GM19463 (cell line): ENCODE measurements around the gene ASB15.

Source experiments
- ATAC-seq: cut with Tn5 transposase; IDR thresholded peaks from one replicate; pipeline ENCODE4 v1.9.1; 2021; ENCODE audit warnings: mild to moderate bottlenecking, moderate library complexity; ENCODE audit not compliant: unreplicated experiment

The ASB15 gene

DNA sequence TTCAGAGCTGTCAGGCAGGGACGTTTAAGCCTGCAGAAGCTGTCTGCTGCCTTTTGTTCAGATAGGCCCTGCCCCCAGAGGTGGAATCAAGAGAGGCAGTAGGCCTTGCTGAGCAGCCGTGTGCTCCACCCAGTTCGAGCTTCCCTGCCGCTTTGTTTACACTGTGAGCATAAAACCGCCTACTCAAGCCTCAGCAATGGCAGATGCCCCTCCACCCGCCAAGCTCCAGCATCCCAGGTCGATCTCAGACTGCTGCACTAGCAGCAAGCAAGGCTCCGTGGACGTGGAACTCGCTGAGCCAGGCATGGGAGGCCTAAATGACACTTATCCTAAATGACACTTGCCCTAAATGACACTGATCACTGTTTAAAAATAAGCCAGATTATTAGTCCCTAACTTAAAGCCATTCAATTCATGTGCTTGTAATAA is 6.8 kb upstream of the ASB15 start:
- no peak for ATAC-seq

- ATAC-seq, result no peak
Measured at GRCh38 chr7:123598657-123599056, 3.0 kb upstream of the ASB15 start.

DNA sequence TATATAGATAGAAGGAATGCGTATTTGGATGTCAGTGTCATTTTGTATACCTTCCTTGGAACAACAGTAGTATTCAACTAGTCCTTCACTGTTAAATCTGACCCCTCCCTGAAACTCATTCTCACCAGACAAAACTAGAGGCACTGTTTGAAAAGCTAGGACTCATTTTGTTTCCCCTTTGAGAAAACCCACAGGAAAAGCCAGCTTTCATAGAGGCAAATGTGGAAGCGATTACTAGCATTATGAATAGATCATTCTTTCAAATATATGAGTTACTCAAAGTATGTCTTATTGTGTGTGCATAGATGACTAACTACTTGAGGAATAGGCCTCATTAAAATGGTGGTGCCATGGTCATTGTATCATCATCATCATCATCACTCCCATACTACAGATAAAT is 1.9 kb upstream of the ASB15 start:
- ATAC-seq, result no peak

GRCh38 chr7:123600876-123601275 is 745 bp upstream of the ASB15 start:
- no peak for ATAC-seq

DNA sequence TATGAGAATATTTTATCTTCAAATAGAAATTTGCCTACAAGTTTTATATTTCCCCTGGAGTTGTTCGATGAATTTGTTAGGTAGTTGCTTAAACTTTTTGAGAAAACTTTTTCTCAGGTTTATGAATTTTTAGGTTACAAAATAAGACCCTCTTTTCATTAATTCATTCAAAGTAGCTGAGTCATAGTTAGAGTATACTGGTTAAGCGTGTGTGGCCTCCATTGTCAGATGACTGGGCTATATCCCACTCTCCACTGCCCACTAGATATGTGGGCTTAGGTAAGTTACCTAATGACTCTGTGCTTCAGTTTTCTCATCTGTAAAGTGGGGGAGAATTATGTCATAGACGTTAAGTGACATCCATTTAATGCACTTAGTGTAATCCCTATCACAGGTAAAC is 1.0 kb downstream of the ASB15 start:
- no peak for ATAC-seq

- no peak for ATAC-seq
Measured at GRCh38 chr7:123604739-123605138, 3.1 kb downstream of the ASB15 start.

- ATAC-seq, result no peak
Measured at GRCh38 chr7:123607423-123607975, 5.9 kb downstream of the ASB15 start.

GRCh38 chr7:123608991-123609882 is 7.6 kb downstream of the ASB15 start:
- ATAC-seq, result no peak

DNA sequence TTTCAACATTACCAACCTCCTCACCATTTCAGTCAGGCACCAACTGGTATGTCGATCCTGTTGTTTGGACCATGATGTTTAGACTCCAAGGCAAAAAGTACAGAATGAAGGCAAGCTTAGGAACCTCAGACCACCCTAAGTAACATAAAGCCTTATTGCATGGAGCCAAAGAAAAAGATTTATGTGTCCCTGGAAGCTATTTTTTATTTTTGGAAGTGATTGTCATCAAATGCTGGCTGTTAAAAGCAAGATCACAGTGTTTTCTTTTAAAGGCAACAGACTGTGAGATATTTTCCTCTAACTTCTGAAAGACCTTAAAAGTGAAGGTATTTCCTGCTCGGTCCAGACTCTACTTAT is 8.2 kb downstream of the ASB15 start:
- no peak for ATAC-seq

DNA sequence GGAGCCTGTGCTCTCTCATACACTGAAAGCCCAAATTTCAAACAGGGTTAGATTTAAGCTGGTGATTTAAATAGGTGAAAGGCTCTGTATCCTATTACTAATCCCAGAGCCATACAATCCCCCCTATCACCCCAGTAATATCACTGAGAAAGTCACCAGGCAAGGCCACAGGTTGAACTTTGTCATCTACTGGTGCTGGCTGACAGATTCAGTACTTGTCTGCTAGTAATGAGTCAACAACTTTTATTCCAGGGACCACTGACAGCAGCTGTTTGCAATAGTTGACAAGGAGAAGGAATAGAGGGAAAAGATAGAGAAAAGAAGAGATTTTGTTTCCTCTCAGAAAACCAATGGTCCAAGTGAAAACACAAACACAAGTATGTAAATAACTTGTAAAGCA is 10.4 kb downstream of the ASB15 start:
- no peak for ATAC-seq

DNA sequence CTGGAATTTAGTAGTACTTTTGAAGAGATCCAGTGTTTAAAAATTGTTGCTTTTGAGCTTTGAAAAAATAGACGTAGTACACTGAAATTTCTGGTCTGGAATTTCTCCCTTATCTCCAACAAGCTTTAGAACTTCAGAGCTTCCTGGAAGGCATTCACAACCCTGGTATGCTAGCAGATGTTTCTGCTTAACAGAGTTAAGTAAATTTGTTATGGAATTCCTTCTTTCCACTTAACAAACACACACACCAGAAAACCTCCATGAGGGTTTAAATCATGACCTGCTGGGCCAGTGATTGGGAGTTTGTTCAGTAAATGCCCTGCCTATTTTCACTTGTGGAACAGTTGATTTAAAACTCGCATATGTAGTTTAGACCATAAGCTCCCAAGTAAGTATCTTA is 13.7 kb downstream of the ASB15 start:
- no peak for ATAC-seq

DNA sequence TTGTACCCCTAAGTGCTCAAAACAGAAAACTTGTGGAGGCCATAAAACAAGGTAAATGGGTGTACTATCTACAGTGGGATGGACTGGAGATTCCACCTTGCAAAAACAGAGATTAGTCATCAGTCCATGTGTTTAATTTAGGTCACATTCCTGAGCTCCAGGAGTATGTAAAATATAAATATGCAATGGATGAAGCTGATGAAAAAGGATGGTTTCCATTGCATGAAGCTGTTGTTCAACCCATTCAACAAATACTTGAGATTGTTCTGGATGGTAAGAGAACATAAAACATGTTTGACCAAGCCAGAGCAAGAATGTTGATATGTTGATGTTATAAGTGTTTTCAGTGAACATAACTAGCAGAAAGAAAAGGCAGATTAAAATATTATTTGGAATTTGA is 14.6 kb downstream of the ASB15 start:
- ATAC-seq, result no peak

DNA sequence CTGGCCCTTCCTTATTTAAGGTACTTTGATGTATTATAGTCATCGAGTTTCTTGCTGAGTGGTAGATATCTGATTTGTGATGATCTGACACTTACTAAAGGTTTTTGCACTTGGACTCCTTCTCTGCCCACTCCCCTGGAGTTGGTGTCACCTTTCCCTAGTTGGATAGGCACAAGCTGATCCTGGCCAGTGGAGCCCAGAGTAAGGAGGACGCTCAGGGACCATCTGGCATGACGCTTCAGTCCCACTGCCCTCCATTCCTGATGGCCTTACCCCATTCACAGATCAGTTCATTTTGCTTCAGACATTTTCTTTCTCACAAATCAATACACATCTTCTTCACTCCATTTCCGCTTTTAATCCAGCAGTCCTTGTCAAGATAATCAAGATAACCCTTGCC is 20.1 kb downstream of the ASB15 start:
- no peak for ATAC-seq

DNA sequence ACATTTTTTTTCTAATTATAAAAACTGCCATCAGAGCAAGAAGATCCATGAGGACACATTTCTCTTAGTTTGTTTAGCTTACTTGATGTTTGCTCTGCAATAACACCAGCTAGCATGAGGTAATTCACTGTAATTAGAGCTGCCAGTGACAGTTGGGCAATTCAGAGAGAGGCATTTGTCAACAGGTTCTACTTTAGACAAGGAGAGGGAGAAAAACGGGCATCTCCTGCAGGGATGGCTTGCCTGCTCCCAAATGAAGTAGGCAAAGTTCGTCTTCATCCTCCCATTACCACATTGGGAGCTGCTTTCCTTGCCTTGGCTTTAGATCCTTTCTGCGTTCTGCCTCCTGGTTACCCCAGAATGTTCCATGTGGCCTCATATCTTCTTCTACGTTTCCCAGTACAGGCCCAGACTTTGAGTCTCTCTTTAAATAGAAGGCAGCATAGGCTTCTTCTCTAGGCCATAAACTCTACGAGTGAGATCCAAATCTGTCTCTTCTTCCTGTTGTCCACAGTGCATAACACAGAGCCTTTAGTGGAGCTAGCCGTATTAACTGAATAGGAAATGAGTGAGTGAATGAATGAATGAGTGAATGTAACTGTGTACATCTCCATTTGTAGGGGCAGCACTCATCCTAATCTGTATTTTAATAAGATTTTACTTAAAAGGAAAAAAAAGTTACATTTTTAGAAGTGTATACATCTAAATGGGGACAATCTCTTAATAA is 21.2 kb downstream of the ASB15 start:
- no peak for ATAC-seq

DNA sequence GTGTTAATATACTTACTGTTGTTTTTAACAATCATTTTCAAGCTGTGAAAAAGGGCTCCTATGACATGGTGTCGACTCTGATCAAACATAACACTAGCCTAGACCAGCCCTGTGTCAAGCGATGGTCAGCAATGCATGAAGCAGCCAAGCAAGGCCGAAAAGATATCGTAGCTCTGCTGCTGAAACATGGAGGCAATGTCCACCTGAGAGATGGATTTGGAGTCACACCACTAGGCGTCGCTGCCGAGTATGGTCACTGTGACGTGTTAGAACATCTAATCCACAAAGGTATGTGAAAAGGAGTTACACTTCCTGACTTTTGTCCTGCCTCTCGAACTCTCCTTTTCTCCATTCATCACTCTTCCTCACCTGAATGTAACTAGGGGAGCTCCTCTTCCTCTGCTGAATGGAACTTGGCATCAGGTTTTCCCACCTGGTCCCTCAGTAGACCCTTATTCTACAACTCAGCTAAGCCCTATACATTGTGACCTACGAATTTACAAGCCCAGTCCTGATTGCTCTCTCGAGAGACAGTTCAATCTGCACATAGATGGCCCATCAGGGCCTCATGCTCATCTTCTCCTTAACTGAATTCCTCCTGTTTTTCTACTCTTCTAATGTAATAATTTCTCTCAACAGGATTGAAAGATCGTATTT is 23.0 kb downstream of the ASB15 start:
- ATAC-seq, result peak; percentile 86

GRCh38 chr7:123625254-123625653 is 23.6 kb downstream of the ASB15 start:
- no peak for ATAC-seq

DNA sequence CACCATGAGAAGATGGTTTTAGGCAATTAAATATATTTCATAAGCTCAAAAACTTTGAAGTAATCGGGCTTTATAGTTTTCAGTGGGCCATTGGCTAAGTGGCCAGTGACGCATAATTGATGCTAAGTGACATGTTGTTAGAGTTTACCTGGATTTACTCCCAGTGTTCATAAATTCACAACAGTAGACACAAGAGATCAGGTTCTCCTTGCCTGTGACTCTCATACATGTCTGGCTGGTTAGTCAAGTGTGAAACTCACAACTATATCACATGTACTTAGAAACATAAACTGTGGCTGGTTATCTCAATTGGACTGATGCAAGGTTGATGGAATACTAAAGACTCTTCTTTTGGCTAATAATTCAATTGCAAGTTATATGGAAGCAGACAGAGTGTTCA is 26.2 kb downstream of the ASB15 start:
- ATAC-seq, result no peak

DNA sequence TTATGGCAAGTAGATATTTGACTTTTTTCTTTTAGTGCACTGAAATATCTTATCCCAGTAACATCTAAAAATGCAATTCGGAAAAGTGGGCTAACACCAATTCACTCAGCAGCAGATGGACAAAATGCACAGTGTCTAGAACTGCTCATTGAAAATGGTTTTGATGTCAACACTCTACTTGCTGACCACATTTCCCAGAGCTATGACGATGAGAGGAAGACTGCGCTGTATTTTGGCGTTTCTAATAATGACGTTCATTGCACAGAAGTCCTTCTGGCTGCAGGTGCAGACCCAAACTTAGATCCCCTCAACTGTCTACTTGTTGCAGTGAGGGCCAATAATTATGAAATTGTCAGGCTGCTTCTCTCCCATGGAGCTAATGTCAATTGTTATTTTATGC is 27.2 kb downstream of the ASB15 start:
- ATAC-seq, result no peak

DNA sequence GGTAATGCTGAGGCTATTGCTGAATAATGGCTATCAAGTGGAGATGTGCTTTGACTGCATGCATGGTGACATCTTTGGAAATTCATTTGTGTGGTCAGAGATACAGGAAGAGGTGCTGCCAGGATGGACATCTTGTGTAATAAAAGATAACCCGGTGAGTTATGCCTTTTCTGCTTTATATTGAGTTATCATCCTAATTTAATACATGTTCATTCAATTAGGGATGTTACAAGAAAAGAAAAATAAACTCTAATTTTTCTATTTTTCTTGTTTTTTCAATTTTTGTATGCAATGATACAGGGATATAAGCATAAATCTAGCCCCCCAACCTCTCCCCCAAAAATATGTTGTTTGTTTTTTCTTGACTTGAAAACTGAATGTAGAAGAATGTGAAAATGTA is 27.7 kb downstream of the ASB15 start:
- ATAC-seq, result no peak

DNA sequence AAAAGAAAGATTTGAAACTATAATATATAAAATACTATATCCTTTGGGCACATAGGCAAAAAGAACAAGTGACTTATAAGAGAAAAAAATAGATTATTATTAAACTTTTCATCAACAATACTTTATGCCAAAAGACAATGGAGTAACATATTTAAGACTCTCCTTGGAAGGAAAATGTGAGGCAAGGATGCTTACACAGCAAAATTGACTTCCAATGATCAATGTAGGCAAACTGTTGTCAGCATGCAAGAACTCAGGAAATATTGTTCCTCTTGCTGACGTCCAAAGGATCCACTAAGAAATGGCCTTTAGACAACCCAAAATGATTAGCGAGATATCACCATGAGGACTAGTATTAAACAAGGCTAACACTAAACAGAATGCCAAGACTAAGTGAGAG is 31.2 kb downstream of the ASB15 start:
- no peak for ATAC-seq

DNA sequence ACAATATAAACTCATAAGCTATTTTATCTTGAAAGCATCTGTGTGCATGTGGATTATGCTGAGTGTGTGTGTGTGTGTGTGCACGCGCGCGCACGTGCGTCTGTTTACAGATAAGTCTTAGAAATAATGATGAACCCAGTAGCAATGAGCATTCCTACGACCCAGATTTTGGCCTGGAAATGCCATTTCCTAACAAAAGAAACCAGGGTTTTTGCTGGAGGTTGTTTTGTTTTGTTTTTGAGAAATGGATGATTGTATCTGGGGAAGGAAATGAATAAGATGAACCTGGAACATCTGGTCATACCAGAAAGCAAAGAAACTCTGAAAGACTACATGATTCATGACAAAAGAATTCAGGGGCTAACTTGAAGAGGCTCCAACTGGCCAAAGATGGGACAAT is 31.9 kb downstream of the ASB15 start:
- ATAC-seq, result no peak
